GM18517 (cell line): Measurements from ENCODE around the gene RNF39.
"Not testable (repeated sequence)": the region's sequence is repeated elsewhere in the genome, so short reads cannot be mapped to it uniquely, and the experiment has no call there.

Experiments used
- ATAC-seq: cut with Tn5 transposase; IDR thresholded peaks from one replicate; pipeline ENCODE4 v1.9.1; 2021; ENCODE audit warnings: mild to moderate bottlenecking, moderate library complexity; ENCODE audit not compliant: unreplicated experiment

RNF39 gene

GRCh38 chr6:30062471-30063178 lies 12.9 kb downstream of the RNF39 start:
- no peak for ATAC-seq

GRCh38 chr6:30061858-30062458 lies 13.6 kb downstream of the RNF39 start:
- ATAC-seq: no peak

- peak; percentile 88 for ATAC-seq
These were observed 14.3 kb downstream of the RNF39 start, which contains the start of gene POLR1H for GRCh38 chr6:30061092-30061857. TSS of gene POLR1H (plus strand) at chr6:30061265. CDS start at chr6:30061525, 260 bp downstream.

- no peak for ATAC-seq
These were observed 14.9 kb downstream of the RNF39 start for GRCh38 chr6:30060606-30061091.

- no peak for ATAC-seq
These were observed 20.1 kb downstream of the RNF39 start for GRCh38 chr6:30055513-30055912.

GRCh38 chr6:30053682-30054081 lies 21.9 kb downstream of the RNF39 start:
- ATAC-seq: no peak

GRCh38 chr6:30047220-30047619 lies 28.3 kb downstream of the RNF39 start:
- ATAC-seq: no peak

GRCh38 chr6:30044630-30045029 lies 30.9 kb downstream of the RNF39 start:
- ATAC-seq: no peak

GRCh38 chr6:30043744-30044143 lies 31.8 kb downstream of the RNF39 start:
- ATAC-seq: no peak

GRCh38 chr6:30042914-30043313 lies 32.7 kb downstream of the RNF39 start:
- ATAC-seq: no peak

GRCh38 chr6:30042476-30042875 lies 33.1 kb downstream of the RNF39 start:
- no peak for ATAC-seq

GRCh38 chr6:30041821-30042220 lies 33.7 kb downstream of the RNF39 start:
- no peak for ATAC-seq

GRCh38 chr6:30041221-30041620 lies 34.3 kb downstream of the RNF39 start:
- ATAC-seq: no peak

GRCh38 chr6:30037182-30037788 lies 38.3 kb downstream of the RNF39 start:
- no peak for ATAC-seq

GRCh38 chr6:30035784-30036183 lies 39.8 kb downstream of the RNF39 start:
- no peak for ATAC-seq

- ATAC-seq: not testable (repeated sequence)
These were observed 42.1 kb downstream of the RNF39 start for GRCh38 chr6:30033440-30033839.

GRCh38 chr6:30031381-30031780 lies 44.2 kb downstream of the RNF39 start:
- ATAC-seq: no peak

- no peak for ATAC-seq
These were observed 46.0 kb downstream of the RNF39 start for GRCh38 chr6:30029588-30029987.

GRCh38 chr6:30025186-30025585 lies 50.4 kb downstream of the RNF39 start:
- no peak for ATAC-seq

GRCh38 chr6:30022712-30023111 lies 52.9 kb downstream of the RNF39 start:
- not testable (repeated sequence) for ATAC-seq

GRCh38 chr6:30022189-30022588 lies 53.4 kb downstream of the RNF39 start:
- no peak for ATAC-seq
